ENCODE measurements around the gene EYA2. TPM values are rescaled to one million over a fixed set of nuclear protein-coding genes. Genes with fewer than 3 reads are reported as not detected.

The EYA2 gene
- polyA plus RNA-seq, 1 donor (not counting 4 experiments of a cell fraction or from before 2014, with no cell fraction given): not detected

DNA sequence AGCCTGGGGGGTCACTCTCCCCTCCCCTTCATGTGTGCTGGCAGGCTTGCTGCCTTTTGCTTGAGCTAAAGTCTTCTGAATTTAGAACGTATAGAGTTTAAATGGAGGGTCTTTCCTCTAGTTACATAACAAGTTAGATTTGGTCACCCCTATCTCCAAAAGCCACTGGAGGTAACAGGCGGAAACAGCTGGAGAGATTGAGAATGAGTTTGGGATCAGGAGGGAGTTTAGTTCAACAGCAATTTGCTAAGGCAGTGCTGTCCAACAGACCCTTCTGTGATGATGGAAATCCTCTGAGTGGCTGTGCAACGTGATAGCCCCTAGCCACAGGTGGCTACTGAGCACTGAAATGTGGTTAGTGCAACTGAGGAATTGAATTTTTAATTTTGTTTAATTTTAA lies 132.8 kb downstream of the EYA2 start:
- Histone ChIP-seq H3K27ac (ENCODE audit: control insufficient read depth, insufficient read depth, low read length) (no peak overlapping the region), H3K4me3 (ENCODE audit: control insufficient read depth in 2 of 3, extremely low read depth in 1 of 3, insufficient read depth in 2 of 3, low read depth in 1 of 3, low read length in 3 of 3) (no peak overlapping the region), H3K9me3 (ENCODE audit: control insufficient read depth, low read depth, low read length) (peaks cover 2% of the 10 kb centered on the region), H3K27me3 (ENCODE audit: control insufficient read depth, extremely low read depth, insufficient read depth, low read length) (peaks cover 6% of the 10 kb centered on the region), H3K4me1 (ENCODE audit: control insufficient read depth, extremely low read depth, insufficient read depth, low read length) (no peaks in the 10 kb centered on the region), H3K4me2 (ENCODE audit: control insufficient read depth, extremely low read depth, insufficient read depth, low read depth, low read length) (no peak overlapping the region), H3K9ac (ENCODE audit: control insufficient read depth, extremely low read depth, insufficient read depth, low read length) (no peak overlapping the region), H3K9me1 (ENCODE audit: control insufficient read depth, extremely low read depth, insufficient read depth, low read length) (no peaks in the 10 kb centered on the region), H3K36me3 (ENCODE audit: control insufficient read depth in 2 of 2, extremely low read depth in 1 of 2, insufficient read depth in 2 of 2, low read length in 2 of 2) (no peaks in the 10 kb centered on the region), H4K20me1 (ENCODE audit: control insufficient read depth, extremely low read depth, insufficient read depth, low read length) (no peaks in the 10 kb centered on the region), H2AFZ (ENCODE audit: control insufficient read depth, low read length) (no peak overlapping the region), H3K79me2 (ENCODE audit: control insufficient read depth, insufficient read depth, low read length) (no peaks in the 10 kb centered on the region)
- no peak for TF ChIP-seq EZH2 (IDR thresholded peaks at IDR 0.05; ENCODE audit: low read length)
- no peak for TF ChIP-seq CTCF (optimal IDR thresholded peaks at IDR 0.05 in 1 of 3, IDR thresholded peaks at IDR 0.05 in 1 of 3, conservative IDR thresholded peaks at IDR 0.05 in 1 of 3; ENCODE audit: extremely low read depth in 1 of 3, insufficient read depth in 2 of 3, low read length in 3 of 3)
- DNase-seq (ENCODE audit: low read depth, low spot score) (no peak), FAIRE-seq (no peak)
- dilution Hi-C loops (cut with MboI; ENCODE audit: extremely low pct_ligation_motif_present, low sequenced_read_pairs): no loop called here

DNA sequence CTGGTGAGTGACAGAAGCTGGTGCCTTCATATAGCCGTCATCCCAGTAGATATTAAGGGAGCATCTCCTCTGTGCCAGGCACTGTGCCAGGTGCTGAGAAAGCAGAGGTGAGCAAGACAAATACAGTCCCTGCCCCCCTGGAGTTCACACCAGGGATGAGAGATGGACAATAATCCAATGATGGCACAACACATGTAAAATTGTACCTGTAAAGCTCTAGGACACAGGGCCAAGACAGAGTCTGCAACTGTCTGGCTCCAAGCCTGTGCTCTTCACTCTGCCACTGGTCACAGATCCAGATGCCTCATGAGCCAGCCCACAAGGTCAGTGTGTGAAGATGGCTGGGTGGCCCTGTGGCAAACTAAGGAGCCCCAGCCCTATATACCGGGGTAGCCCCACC lies 133.8 kb downstream of the EYA2 start:
- H2AFZ ChIP-seq (ENCODE audit: control insufficient read depth, low read length): no peak overlapping the region
- FAIRE-seq: no peak
- dilution Hi-C loops (cut with MboI; ENCODE audit: extremely low pct_ligation_motif_present, low sequenced_read_pairs): no loop called here

More for the DNA sequence above, 133.8 kb downstream of the EYA2 start:
- H3K27ac ChIP-seq (ENCODE audit: control insufficient read depth, insufficient read depth, low read length): no peak overlapping the region
- H3K9me1 ChIP-seq (ENCODE audit: control insufficient read depth, extremely low read depth, insufficient read depth, low read length): no peaks in the 10 kb centered on the region
- peaks cover 2% of the 10 kb centered on the region for H3K9me3 ChIP-seq (ENCODE audit: control insufficient read depth, low read depth, low read length)
- H3K36me3 ChIP-seq (ENCODE audit: control insufficient read depth in 2 of 2, extremely low read depth in 1 of 2, insufficient read depth in 2 of 2, low read length in 2 of 2): no peaks in the 10 kb centered on the region
- no peak overlapping the region for H3K9ac ChIP-seq (ENCODE audit: control insufficient read depth, extremely low read depth, insufficient read depth, low read length)
- no peak overlapping the region for H3K4me3 ChIP-seq (ENCODE audit: control insufficient read depth in 2 of 3, extremely low read depth in 1 of 3, insufficient read depth in 2 of 3, low read depth in 1 of 3, low read length in 3 of 3)
- no peak for TF ChIP-seq CTCF (optimal IDR thresholded peaks at IDR 0.05 in 1 of 3, IDR thresholded peaks at IDR 0.05 in 1 of 3, conservative IDR thresholded peaks at IDR 0.05 in 1 of 3; ENCODE audit: extremely low read depth in 1 of 3, insufficient read depth in 2 of 3, low read length in 3 of 3)
- TF ChIP-seq EZH2 (IDR thresholded peaks at IDR 0.05; ENCODE audit: low read length): no peak
- H3K4me2 ChIP-seq (ENCODE audit: control insufficient read depth, extremely low read depth, insufficient read depth, low read depth, low read length): no peak overlapping the region
- no peaks in the 10 kb centered on the region for H3K79me2 ChIP-seq (ENCODE audit: control insufficient read depth, insufficient read depth, low read length)
- peaks cover 6% of the 10 kb centered on the region for H3K27me3 ChIP-seq (ENCODE audit: control insufficient read depth, extremely low read depth, insufficient read depth, low read length)
- H4K20me1 ChIP-seq (ENCODE audit: control insufficient read depth, extremely low read depth, insufficient read depth, low read length): no peaks in the 10 kb centered on the region
- no peak for DNase-seq (ENCODE audit: low read depth, low spot score)
- H3K4me1 ChIP-seq (ENCODE audit: control insufficient read depth, extremely low read depth, insufficient read depth, low read length): no peaks in the 10 kb centered on the region
